ENCODE data around the gene ANKMY1.

ANKMY1 gene

DNA sequence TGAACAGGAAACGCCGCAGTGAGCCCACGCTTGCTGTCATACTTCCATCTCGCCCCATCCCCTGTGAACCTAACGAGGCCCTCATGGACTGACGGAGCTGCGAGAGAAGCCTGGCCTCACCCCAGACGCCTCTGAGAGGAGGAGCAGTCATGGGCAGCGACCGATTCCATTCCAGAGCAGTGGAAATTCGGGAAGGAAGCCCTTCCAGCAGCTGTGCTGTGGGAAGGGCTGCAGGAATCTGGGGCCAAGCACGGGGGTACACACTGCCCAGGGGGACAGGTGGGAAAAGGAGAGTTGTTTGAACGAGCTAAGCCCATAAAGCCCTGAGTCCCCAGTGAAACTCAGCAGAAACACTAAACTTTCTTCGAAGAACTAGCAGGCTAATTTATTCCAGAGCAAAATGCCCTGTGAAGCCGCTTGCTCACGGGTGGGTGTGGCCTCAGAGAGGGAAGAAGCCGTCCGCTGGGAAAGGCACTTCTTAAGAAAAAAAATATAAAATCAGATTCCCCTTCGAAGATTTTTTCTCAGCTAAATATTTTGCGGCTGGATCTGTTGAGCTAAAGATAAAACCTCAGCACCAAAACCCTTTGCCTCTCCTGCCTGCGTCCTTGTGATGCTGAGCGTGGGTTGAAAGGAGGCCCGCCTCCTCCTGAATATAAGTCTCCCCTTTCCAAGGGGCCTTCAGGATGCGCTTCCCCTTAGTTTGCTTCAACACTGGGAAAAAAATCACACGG is 38.2 kb downstream of the ANKMY1 start:
- DNase-seq: no peak

DNA sequence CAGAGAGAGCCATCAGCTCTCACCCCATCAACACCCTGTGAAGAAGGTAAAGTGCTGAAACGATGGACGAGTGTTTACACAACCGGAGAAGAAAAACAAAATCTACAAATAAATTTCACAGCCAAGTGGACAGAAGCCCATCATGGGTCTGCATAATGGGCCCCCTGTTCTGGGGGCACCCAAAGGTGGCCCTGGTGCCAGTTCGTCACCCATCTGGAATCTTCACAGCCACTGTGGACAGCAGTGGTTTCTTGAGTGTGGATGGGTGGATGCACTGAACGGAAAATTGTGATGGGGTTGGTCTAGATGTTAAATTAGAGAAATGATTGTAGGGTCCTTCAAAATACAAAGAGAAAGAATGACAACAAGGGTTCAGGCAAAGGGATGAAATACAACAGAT is 38.8 kb downstream of the ANKMY1 start:
- DNase-seq: no peak

DNA sequence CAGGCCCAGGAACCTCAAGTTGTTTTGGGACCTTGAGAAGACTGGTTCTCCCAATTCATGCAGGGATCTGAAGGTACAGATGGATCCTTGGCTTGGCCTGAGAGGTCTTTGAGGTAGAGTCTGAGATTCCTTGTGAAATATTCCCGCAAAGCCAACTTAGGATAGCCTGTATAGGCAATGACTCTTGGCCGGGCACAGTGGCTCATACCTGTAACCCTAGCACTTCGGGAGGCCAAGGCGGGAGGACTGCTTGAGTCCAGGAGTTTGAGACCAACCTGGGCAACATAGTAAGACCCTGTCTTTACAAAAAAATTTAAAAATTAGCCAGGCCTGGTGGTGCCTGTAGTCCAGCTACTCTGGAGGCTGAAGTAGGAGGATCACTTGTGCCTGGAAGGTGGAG is 40.4 kb downstream of the ANKMY1 start:
- DNase-seq: no peak

DNA sequence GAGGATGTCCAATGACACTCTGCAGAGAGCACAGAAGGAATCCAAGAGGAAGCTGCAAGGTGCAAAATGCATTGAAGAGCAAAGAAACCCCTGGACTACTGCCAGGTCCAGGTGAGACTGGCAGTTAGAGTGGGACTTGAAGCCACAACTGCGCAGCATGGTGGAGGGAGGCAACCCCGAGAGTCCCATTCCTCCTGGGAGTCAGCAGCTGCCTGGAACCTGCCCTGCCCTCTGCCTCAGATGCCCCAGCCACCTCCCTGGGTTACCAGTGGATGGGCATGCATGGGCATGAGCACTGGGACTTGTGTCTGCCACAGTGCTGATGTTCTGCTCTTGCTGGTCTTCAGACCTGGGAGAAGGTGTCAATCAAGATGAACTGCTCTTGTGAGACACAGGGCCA is 43.2 kb downstream of the ANKMY1 start:
- DNase-seq: no peak

DNA sequence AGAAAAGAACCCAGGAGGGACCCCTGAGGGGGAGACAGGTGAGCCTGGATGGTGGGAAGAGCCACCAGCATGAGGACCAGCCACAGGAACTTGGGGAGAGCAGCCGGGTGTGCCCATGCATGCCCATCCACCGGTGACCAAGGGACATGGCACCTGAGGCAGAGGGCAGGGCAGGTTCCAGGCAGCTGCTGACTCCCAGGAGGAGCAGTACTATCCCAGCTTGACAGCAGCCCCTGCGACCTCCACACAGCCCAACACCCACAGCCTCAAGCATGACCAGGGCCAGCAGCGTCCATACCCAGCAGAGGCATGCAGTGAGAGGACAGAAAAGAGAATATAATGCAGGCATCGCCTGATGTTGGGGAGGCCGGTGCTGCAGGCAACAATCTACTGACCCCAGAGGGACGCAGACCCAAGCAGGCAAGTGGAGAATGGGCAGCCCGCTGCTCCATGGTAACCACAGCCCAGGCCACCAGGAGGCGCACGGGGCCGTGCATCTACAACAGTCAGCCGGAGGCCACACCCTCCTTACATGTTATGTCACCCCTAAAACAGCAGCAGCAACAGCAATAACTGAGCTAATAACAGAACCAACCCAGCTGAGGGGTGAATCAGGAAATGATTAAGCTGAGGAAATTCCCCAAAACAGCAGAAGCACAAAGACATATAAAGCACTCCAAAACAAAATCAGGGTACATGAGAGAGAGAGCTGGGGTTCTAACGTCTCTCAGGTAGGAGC is 44.1 kb downstream of the ANKMY1 start:
- DNase-seq: peak; percentile 90

DNA sequence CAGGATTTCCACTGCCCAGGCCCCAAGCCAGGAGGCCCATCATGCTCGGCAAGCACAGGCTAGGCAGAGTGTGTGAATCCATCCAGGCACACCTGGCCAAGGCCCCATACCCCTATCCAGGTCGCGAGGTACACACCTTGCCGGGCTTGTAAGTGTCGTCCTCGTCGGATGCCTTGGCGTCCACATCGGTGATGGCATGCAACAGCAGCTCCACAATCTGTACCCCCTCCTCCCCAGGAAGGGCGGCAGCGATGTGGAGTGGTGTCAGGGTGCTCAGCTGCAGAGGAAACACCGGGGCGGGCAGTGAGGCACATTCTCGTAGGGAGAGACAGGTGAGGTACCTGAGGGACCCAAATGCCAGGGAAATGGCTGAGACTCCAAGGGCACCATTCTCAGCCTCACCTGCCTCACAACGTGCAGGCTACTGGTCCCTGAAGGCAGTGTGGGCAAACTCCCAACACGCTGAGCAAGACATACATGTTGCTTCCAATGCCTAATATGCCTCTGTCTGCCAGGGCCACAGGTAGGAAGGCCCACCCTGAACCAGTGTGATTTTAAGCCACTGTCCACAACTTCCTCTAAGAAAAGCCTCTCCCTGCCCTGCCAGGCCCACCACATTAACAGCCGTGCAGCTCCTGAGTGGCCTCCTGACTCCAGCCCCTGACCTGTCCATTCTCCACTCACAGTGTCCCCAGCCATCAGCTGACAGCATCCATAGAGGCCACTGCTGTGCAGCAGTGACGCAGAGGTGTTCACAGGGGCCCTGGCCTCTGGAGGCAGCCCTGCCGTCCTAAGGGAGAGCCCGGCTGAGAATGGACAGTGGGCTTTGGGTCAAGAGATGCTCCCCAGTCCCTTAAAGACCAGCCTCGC is 44.9 kb downstream of the ANKMY1 start:
- DNase-seq: no peak

DNA sequence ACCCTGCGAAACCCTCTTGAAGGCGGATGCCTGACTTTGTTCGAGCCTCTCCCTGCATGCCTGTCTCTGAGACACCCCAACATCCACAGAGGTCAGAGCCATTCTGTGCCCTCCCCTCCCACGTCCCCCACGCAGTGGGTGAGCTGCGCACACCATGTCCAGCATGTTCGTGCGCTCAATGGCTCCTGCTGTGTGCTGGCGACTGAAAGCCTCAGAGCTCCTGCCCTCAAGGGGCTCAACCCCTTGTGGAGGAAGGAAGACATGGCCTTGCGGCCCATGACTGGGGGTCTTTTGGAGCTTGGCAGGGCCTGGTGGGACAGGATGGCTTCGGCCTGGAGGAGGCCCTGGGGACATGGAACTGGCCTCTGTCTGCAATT is 45.7 kb downstream of the ANKMY1 start:
- DNase-seq: no peak

DNA sequence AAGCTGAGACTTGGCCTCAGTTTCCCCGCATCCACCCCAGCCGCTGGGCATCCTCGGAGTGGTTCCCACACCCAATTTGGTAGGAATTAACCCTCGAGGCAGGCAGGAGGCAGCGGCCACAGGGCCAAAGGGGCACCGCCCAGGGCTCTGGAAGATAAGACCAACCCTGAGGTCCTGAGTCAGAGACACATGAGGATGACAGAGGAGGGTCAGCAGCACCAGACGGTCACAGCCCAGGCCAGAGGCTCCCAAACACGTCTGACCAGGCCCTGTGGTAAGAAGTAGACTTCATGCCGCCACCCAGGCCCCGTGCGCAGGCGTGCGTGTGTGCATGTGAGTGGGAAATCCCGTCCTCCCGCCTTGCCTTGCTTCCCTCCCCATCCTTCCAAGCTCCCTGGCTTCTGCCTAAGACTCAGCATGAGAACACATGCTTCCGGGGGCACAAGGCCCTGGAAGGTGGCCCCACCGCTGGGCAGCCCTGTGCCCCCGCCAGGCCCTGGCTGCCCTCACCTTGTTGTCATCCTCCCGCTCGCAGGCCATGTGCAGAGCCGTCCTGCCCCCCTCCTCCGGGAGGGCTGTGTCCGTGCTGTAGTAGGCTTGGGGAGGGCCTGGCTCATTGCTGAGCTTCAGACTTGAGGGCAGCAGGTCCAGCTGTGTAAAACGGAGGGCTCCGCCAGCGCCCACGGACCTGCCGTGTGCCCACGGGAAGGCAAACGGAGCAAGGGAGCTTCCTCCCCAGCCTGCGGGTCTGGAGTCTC is 46.3 kb downstream of the ANKMY1 start:
- no peak for DNase-seq

DNA sequence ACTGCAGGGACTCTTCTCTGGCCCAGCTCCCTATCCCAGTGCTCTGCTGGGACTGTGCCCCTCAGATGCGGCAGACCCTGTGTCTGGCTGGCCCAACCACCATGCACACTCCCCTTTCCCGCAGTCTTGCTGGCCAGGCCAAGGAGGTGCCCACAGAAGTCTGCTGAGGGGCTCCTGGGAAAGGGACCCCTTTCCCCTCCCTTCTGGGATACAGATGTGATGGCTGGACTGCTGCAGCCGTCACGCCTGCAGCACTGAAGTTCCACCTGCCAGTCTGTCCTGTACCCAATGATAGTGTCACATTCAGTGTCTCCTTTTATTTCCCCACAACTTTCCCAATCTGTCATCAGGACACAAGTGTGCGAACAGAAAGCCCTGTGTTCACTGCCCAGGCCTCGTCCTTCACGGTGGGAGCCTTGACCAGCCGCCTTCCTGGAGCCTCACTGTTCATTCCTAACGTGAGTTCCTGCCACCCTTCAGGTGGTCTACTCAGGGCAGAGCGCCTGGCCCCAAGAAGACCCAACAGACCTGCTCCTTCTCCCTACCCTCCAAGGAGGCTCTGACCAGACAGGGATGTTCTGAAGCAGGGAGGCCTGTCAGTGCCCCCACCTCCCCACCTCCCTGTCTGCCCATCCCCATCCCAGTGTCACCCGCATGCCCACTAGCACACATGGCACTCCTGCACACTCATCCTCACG is 47.1 kb downstream of the ANKMY1 start:
- DNase-seq: no peak

DNA sequence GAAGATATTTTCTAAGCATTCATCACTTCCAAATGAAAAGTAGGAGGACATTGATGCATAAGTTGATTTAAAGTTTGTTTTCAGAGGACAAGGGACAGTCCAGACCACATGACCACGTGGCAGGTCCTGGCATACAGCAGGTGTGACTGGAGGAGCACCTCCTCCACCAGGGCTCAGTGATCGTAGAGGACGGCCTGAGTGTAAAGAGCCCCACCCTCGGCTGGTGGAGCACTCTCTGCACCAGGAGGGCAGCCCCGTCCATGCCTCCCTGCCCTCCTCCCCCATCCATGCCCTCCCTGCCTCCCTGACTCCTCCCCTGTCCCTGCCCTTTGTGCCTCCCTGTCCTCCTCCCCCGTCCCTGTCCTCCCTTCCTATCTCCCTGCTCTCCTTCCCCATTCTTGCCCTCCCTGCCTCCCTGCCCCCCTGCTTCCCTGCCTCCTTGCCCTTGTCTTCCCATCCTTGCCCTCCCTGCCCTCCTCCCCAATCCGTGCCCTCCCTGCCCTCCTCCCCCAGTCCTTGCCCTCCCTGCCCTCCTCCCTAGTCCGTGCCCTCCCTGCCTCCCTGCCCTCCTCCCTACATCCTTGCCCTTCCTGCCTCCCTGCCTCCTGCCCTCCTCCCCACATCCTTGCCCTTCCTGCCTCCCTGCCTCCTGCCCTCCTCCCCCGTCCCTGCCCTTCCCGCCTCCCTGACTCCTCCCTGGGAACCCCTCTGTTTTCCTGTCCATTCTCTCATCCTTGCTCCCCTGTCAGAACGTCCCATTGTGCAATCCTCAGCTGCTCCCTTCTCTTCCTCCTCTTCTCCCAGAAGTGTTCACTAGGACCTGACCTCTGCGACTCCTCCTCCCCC is 47.9 kb downstream of the ANKMY1 start:
- no peak for DNase-seq

DNA sequence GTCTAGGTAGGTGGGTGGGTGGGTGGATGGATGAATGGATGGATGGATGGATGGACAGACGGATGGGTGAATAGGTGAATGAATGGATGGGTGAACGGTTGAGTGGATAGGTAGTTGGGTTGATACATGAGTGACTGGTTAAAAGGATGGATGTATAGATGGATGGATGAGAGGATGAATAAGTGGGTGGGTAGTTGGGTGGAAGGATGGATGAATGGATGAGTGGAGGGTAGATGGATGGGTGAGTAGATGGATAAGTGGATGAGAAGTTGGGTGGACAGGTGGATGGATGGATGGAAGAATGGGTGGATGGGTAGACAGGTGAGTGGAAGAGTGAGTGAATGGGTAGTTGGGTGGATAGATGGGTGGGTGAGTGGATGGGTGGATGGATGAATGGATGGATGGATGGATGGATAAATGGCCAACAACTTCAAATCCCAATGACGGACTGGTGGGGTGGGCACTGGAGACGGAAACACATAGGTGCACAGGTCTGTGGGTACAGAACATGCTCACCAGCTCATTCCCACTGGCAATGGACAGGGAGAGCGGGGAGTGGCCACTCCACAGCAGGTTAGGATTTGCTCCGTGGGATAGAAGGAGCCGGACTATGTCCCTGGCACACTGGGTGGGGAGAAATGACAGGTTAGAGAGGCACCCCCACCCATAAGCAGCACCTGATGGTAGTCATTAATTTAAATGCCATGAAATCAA is 48.8 kb downstream of the ANKMY1 start:
- DNase-seq: no peak

DNA sequence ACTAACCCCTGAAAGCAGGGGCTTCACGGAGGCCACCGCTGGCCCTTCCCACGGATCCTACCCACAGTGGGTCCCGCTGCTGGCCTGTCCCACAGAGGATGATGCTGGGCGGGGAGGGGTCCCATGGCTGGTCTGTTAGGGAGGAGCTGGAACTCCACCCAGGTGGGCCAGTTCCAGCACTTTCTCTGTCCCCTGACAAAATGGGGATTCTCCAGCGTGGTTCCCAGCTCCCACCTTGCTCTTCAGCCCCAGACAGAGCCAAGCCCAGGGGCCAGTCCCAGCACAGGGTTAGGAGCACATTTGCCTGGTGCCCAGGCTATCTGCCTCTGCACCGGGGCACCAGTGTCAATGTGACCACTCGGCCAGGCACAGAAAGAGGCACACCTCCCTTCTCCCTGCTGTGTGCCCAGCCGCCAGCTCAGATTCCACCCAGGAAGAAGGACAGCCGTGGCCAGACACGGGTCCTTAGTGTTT is 50.0 kb downstream of the ANKMY1 start:
- DNase-seq: no peak

DNA sequence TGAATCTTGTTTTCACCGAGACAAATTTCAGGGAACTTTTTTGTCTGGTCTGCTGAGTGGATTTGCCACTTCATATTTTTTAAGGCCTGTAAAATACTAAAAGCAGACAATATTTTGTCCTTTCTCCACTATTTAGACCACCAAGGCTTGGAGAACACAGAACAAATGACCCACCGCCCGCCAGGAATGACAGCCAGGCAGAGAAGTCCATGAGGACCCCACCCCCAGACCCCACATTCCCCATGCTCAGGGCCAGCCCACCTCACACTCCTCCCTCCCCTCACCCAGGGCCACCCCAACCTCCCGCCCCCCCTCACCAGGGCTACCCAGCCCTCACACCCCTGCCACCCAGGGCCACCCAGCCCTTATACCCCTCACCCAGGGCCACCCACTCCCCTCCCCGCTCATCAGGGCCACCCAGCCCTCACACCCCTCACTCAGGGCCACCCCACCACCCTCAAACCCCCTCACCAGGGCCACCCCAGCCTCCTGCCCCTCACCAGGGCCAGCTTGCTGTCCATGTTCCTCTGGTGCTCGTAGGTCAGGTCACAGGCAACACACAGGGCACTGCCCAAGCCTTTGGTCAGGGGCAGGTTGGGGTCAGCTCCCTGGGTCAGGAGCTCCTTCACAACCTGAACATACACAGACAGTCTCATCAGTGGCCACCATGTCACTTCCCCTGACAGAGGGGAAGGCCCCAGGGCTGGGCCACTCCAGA is 50.6 kb downstream of the ANKMY1 start:
- no peak for DNase-seq

DNA sequence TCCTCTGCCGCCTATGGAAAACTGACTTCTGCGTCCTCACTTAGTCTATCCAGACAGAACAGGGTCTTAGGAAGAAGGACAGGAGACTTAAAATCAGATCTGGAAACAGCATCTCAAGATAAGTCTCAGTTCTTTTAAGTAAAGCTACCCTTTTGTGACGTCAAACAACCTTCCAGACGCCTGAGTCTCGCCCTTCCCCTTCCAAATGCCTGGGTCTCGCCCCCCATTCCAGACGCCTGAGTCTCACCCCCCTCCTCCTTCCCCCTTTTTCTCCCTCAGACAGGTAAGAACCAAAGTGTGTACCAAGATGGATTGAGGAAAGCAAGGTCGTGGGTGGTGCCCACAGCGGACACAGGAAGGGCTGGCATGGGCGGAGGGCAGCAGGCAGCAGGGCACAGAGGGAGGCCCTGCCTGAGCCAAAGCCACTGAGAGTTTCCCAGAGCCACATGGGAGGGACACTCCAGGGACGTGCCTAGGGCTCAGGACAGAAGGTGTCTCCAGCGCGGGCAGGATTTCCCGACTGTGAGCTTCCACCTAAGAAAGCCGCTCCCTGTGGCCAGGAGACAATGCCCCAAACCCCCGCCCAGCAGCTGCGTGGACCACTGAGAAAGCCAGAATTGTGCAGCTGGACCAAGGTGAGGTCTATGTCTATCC is 51.3 kb downstream of the ANKMY1 start:
- no peak for DNase-seq

DNA sequence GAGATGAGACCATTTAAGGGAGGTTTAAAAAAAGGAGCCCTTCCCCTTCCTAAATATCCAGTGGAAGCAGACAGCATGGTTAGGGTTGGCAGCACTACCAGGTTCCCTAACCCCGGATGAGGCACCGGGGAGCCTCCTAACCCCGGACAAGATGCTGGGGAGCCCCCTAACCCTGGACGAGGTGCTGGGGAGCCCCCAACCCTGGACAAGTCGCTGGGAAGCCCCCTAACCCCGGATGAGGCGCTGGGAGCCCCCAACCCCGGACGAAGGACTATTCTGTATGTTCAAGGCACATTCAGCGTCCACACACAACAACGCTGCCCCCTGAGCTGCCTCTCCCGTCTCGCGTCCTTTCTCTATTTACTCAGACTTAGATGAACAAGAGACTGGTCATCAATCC is 51.9 kb downstream of the ANKMY1 start:
- no peak for DNase-seq

DNA sequence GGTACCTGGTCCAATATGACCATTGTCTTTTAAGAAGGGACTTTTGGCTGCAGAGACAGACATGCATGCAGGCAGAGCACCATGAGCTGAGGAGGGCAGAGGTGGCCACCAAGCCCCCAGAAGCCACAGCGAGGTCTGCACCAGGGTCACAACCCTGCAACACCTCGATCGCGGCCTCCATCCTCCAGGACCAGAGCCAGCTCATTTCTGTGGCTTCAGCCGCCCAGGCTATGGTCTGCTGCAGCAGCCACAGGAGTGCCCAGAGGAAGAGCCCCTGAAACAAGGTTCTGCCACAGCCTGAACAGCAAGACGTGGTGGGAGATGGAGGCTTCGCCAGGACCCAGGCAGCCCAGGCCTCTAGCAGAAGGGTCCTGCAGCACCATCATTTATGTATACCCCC is 53.9 kb downstream of the ANKMY1 start:
- DNase-seq: no peak

DNA sequence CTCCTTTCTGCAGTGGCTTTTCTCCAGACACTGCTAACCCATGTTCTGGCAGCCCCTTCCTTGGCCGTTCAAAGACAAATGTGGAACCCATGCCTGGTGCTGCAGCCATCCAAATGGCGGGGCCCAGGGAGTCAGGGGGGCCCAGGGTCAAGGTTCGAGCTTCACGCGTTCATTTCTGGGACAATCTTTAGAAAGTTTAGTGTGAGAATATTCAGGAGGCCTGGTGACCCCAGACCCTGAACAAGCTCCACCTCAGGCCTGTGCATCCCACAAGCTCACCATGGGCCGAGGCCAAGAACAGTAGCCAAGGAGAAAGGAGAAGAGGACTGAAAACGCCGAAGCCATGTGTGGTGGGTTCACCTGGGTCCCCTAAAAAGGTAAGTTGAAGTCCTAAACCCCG is 54.4 kb downstream of the ANKMY1 start:
- no peak for DNase-seq

DNA sequence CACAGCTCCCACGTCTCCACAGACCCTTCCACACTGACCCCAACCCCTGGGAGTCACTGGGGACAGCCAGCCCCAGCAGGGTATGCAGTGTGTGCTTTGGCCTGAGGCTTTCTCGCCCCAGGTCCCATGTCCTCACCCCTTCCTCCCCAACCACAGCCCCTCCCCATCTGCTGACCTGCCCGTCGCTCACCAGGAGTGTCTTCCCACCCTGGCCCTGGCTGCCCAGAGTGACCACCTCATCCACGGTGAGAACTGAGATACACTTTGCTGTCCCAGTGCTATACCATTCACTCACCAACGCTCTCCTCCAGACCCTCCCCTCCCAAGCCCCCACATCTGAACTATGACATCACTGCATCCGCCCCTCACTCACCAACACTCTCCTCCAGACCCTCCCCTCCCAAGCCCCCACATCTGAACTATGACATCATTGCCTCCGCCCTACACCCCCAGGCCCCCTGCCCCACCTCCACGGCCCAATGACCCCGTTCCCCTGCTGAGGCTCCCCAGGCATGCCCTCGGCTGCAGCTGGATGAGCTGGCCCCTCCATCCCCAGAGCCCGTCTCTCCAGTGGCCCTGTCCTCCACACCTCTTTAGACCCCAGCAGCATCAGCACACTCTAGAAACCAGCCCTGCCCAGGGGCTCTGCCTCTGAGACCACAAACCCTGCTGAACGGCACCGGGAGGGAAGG is 55.2 kb downstream of the ANKMY1 start:
- DNase-seq: no peak

DNA sequence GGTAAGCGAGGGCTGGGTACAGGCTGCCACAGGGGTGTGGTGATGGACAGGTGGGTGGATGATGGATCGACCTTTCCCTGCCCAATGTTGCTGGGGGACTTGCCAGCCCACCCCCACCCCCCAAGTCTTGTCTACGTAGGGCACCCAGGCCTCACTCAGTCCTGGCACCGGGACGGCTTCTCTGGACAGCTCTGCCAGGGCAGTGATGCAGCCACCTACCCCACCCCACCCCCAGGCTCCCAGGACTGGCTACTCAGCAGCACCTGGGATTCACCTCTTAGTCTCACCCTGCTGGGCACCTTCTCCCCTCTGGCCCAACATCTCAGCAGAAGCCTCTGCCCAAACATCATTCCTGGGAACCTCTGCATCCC is 55.7 kb downstream of the ANKMY1 start:
- no peak for DNase-seq
